GM19023 (cell line): Measurements from ENCODE around the gene SLC41A1.
A peak's percentile ranks its signal among the peaks of the same experiment; 100 is the strongest.

ENCODE experiments used
- ATAC-seq: cut with Tn5 transposase; IDR thresholded peaks from one replicate; pipeline ENCODE4 v1.9.1; 2021; ENCODE audit warnings: mild to moderate bottlenecking, moderate library complexity; ENCODE audit not compliant: unreplicated experiment

Gene SLC41A1

DNA sequence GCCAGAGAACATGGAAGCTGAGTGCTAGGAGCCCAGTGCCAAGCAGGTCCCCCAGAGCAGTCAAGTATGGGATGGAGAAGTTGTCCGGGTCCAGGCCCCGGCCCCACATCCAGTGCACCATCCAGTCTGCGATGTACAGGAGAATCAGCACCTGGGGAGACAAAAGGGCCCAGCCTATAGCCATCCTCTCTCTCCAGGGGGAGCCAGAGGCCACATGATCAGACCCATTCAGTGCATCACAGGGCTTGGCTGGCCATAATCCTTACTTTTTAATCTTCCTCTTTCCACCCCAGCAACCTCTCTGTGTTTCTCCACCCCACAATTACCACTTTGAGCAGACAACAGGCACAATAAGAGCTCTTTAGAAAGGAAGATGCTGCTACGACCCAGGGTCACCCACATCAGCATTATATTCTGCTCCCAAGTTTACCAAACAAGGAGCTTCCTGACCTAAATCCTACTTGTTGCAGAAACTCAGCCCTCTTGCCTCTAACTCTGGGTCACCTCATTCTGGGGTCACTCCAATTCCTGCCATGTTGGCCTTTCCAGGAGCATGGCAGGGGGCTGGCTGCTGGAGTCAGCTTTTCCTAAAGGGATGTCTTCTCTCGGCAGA is 21.3 kb downstream of the SLC41A1 start:
- no peak for ATAC-seq

GRCh38 chr1:205787287-205787916 is 25.6 kb downstream of the SLC41A1 start:
- no peak for ATAC-seq

DNA sequence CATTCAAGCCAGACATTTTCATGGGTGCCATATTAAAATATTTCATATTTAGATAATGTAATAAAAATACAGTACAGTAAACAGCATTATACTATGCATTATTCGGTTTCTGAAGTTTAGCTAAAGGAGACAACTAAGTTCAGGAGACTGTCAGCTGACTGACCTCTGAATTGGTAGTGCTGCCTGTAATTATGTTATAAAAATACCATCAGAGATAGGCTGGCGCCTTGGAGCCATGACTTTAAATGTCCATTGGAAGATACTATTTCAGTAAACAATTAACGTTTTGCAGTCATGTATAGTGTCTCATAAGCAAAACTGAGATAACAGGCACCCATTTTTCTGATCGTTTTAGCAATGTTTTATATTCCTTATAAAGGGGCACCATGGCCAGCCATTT is 26.4 kb downstream of the SLC41A1 start:
- no peak for ATAC-seq

- no peak for ATAC-seq
Measured at GRCh38 chr1:205785446-205785845, 27.6 kb downstream of the SLC41A1 start.

DNA sequence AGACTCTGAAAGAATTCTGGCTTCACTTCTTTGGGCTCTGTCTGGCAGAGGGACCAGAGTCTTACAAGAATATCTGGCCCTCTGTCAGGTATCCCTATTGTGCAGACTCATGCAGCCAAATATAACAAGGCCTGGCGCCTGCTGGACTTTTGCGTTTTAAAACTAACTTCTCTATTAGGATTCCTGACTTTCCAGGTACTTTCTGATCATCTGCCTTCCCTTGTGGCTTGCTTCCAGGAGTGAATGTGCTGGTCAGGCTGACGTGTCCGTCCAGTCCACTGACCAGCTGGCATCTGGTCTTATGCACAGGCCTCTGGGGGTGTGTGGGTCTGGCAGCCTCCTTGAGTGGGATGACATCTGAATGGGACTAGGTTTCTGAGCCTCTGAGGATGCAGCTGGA is 29.1 kb downstream of the SLC41A1 start:
- ATAC-seq, result no peak

- no peak for ATAC-seq
Measured at GRCh38 chr1:205783433-205783795, 29.6 kb downstream of the SLC41A1 start.

- no peak for ATAC-seq
Measured at GRCh38 chr1:205782627-205783432, 30.2 kb downstream of the SLC41A1 start.

GRCh38 chr1:205780335-205780734 is 32.7 kb downstream of the SLC41A1 start:
- ATAC-seq, result no peak

- ATAC-seq, result no peak
Measured at GRCh38 chr1:205777994-205778393, 35.0 kb downstream of the SLC41A1 start.

DNA sequence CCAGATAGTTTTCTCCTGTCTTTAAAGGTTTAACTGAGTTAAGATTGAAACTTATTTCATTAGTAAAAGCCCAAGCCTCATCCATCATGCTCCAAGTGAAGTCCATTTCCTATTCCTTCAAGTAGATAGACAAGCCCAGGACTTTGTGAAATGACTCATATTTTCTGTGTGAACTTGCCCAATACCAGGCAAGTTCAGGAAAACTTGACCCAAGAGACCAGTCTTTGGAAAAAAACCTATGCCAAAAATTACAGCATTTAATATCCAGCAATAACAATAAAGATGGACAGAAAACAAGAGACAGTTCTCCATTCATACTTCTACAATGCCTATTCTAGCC is 37.3 kb downstream of the SLC41A1 start:
- no peak for ATAC-seq

DNA sequence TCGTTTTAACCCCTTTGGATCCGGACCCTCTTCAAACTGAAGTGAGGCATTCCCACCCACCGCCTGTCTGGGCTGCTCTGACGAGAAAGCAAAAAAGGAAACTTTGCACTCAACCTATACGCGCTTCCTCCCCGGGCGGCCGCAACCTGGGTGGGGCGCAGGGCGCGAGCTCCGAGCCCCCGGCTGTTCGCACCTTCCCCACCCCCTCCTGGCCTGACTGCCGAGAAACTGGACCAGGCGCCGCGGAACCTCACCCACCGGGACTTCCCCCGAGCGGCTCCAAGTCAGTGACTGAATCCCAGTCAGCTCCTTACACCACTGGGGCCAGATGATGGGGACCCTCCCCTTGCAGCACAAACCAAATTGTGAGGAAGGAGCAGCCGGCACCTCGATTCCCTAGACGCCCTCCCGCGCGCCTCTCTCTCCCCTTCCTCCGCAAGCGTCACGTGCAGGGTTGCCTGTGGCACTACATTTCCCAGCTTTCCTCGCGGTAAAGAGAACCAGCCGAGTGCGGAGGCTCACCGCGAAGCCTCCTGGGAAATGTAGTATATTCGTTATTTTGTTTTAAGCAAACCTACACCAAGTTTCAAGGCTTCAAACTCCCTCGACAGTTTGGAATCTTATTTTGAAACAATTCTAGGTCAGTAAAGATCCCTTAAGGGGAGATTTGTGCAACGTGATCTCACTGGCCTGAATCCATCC is 37.8 kb downstream of the SLC41A1 start, which contains the start of gene RAB29:
Gene RAB29, minus strand, starts transcription at position 468 of the 702 bp plus-strand sequence. CDS start 526 bp downstream, outside the sequence.
- ATAC-seq, result peak; percentile 79

DNA sequence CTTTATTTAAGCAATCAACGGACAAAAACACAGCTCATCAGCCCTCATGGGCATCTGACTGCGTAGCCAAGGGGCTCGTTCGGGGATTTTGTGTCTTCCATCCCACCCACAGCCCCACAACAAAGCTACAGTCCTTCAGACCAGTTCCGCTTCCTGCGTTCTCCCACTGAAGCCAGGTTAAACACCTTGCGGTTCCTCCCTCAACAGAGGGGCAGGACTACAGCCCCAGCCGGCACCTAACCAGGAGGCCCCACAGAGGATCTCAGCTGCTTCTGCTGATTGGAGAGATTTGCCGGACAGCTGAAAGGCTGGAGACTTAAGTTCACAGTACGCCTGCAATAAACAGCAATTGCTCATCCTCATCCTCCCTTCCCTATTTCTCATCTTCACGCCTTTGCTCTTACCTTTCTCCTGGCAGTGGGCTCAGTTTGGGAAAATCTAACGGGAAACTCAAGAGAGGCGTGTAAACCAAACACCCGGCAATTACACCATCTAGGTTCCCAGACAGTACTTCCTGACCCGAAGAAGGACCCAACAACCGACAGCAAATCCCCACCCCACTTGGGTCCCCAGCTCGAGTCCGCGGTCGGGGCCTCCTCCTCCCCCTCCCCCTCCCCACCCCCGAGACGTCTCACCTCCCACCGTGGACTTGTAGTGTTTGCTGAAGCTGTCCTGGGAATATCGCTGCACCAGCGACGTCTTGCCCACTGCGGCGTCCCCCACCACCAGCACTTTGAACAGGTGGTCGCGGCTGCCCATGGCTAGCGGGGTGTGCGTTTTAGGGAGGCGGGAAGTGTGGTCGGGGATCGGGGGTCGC is 38.6 kb downstream of the SLC41A1 start:
- peak; percentile 34 for ATAC-seq

GRCh38 chr1:205772607-205773032 is 40.4 kb downstream of the SLC41A1 start:
- no peak for ATAC-seq

DNA sequence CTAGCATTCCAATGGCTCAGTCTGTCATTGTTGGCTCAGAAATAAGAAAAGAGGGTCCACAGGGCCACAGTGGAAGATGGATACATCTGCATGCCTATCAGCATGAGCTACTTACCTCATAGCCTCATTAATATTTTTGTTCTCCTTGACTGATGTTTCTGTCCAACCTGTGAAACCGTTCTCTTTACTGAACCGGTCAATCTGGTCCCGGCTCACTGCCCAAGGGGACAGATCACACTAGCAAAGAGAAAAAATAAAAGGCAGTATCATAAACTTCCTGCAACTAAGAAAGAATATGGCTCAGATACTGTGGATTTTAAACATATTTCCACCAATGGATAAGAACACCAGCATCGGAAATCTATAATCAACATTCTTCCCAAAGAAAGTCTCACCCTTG is 42.4 kb downstream of the SLC41A1 start:
- no peak for ATAC-seq

DNA sequence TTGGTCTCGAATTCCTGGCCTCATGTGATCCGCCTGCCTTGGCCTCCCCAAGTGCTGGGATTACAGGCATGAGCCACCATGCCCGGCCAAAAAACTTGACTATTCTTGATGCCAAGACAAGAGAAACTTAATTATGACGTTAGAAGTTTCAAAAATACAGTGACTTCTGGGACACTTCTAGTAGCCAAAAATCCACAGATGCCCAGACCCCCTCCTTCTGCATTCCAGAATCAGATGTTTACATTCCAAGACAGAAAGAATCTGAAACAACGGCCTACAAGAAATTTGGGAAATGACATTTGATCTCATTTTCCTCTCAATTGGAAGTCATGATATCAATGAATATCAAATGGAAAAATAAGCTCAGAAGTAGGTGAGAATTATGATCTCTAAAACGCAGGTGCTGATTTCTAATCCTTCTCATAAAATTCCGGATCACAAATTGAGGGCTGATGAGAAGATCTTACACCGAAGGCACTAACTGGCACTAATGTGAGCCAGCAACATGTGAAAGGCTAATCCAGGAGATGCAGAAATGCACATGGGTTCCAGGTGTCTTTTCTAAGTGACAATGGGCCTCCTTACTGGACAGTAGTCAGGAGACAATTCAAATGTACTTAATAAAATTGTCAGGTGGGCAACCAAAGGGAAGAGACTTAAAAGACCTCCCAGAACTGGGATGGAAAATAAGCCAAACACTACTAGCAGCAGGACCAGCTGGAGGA is 43.2 kb downstream of the SLC41A1 start:
- ATAC-seq, result no peak

DNA sequence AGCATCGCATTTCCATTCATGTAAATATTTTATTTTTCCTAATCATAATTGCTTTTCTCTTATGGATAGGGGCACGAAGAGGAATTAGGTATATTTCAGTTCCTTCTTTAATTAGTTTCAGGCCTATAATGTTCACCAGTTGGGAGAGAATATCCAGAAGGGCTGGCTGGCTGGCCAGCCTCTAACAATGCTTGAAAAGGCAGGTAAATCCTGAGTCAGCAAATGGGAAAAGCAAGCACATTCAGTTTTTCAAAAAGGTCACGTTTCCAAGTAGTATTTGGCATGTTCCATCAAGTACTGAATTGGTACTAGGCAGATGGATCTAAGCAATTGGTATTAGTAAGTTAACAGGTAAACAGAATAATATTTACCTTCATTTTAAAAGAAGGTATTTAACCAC is 45.8 kb downstream of the SLC41A1 start:
- no peak for ATAC-seq

- ATAC-seq, result no peak
Measured at GRCh38 chr1:205766570-205766969, 46.4 kb downstream of the SLC41A1 start.

DNA sequence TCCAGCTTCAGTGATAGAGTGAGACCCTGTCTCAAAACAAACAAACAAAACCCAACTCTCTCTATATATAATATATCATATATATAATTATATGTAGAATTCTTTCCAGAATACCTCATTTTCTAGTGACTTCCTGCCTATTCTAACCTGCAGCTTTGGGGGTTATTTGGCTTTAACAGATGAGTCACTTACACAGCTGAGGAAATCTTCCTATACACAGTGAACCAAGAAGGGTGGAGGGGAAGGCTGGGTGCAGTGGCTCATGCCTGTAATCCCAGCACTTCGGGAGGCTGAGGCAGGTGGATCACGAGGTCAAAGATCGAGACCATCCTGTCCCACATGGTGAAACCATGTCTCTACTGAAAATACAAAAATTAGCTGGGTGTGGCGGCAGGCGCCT is 47.0 kb downstream of the SLC41A1 start:
- ATAC-seq, result no peak

GRCh38 chr1:205764578-205764977 is 48.4 kb downstream of the SLC41A1 start:
- no peak for ATAC-seq

DNA sequence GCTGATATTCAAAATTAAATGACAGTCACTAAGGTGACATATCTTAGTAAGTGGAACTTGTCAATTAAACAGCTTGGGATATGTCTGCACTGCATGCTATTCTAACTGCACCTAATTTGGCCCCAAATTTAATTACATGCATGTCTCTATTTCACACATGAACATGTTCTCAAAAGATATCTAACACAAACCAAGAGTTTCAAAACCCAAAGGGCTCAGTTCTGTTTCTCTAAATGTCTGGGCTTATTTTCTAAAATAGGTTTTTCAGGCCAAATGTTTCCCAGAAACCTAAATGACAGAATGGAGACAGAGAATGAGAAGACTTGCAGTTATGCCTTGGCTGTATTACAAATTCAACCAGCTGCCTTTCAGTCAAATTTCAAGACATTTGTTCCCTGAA is 49.0 kb downstream of the SLC41A1 start:
- ATAC-seq, result no peak
